Stimulated activated CD8-positive, alpha-beta memory T cell treated with anti-CD3 and anti-CD28 coated beads, Interleukin-12 subunit alpha, Interleukin-12 subunit beta, amount 100 ng/mL, for 4 hours (primary cell): ENCODE data around the gene MCF2L2.
"Not testable (repeated sequence)": the region's sequence is repeated elsewhere in the genome, so short reads cannot be mapped to it uniquely, and the experiment has no call there.

Experiments
- DNase-seq: peaks from one replicate; pipeline ENCODE4 v3.0.0-alpha.2; 2020; ENCODE audit warnings: low read depth

Gene MCF2L2

GRCh38 chr3:183203670-183204069, 224.7 kb downstream of the MCF2L2 start:
- no peak for DNase-seq

GRCh38 chr3:183202004-183202722, 226.3 kb downstream of the MCF2L2 start:
- DNase-seq, result no peak

GRCh38 chr3:183198939-183199338, 229.5 kb downstream of the MCF2L2 start:
- DNase-seq, result no peak

- no peak for DNase-seq
These were observed 230.7 kb downstream of the MCF2L2 start for GRCh38 chr3:183197734-183198133.

GRCh38 chr3:183195266-183195665, 233.2 kb downstream of the MCF2L2 start:
- DNase-seq, result no peak

GRCh38 chr3:183193762-183194689, 234.4 kb downstream of the MCF2L2 start:
- DNase-seq, result no peak

- DNase-seq, result no peak
These were observed 235.6 kb downstream of the MCF2L2 start for GRCh38 chr3:183192650-183193300.

- no peak for DNase-seq
These were observed 238.8 kb downstream of the MCF2L2 start for GRCh38 chr3:183189641-183190040.

GRCh38 chr3:183188895-183189462, 239.4 kb downstream of the MCF2L2 start:
- no peak for DNase-seq

GRCh38 chr3:183185696-183186095, 242.7 kb downstream of the MCF2L2 start:
- DNase-seq, result no peak

GRCh38 chr3:183182732-183183610, 245.4 kb downstream of the MCF2L2 start:
- DNase-seq, result no peak

GRCh38 chr3:183182073-183182472, 246.3 kb downstream of the MCF2L2 start:
- DNase-seq, result no peak

GRCh38 chr3:183181606-183182005, 246.8 kb downstream of the MCF2L2 start:
- DNase-seq, result no peak

GRCh38 chr3:183180784-183181295, 247.6 kb downstream of the MCF2L2 start:
- DNase-seq, result no peak

- DNase-seq, result no peak
These were observed 248.2 kb downstream of the MCF2L2 start for GRCh38 chr3:183180110-183180783.

GRCh38 chr3:183179550-183179908, 248.9 kb downstream of the MCF2L2 start:
- not testable (repeated sequence) for DNase-seq

GRCh38 chr3:183178833-183179549, 249.4 kb downstream of the MCF2L2 start:
- peak; percentile 24 for DNase-seq

- DNase-seq, result no peak
These were observed 249.9 kb downstream of the MCF2L2 start for GRCh38 chr3:183178512-183178832.

GRCh38 chr3:183172051-183172639, 256.3 kb downstream of the MCF2L2 start:
- DNase-seq, result no peak

- not testable (repeated sequence) for DNase-seq
These were observed 260.4 kb downstream of the MCF2L2 start for GRCh38 chr3:183167975-183168374.
